ENCODE measurements around the gene FOXO1. TPM values are rescaled to one million over a fixed set of nuclear protein-coding genes. Genes with fewer than 3 reads are reported as not detected.
"Not testable (repeated sequence)": the region's sequence is repeated elsewhere in the genome, so short reads cannot be mapped to it uniquely, and the experiment has no call there.

Gene FOXO1
- total RNA-seq, 1 donor from 2014 or later = 38.1 TPM

GRCh38 chr13:40673414-40673813 lies 7.0 kb upstream of the FOXO1 start:
- H3K27ac Mint-ChIP-seq = no peak overlapping the region
- H3K36me3 Mint-ChIP-seq (ENCODE audit: low read depth) = no peaks in the 10 kb centered on the region
- peaks cover 21% of the 10 kb centered on the region for H3K4me1 Mint-ChIP-seq
- DNase-seq = no peak
- peaks cover 5% of the 10 kb centered on the region for H3K9me3 Mint-ChIP-seq
- intact Hi-C loops (cut with micrococcal nuclease) = no loop called here
- H3K27me3 Mint-ChIP-seq = no peaks in the 10 kb centered on the region
- no peak overlapping the region for H3K4me3 Mint-ChIP-seq

- intact Hi-C loops (cut with micrococcal nuclease) = no loop called here
- H3K4me3 Mint-ChIP-seq = no peak overlapping the region
- no peak overlapping the region for H3K27ac Mint-ChIP-seq
- peaks cover 5% of the 10 kb centered on the region for H3K9me3 Mint-ChIP-seq
- peaks cover 26% of the 10 kb centered on the region for H3K4me1 Mint-ChIP-seq
- DNase-seq = no peak
- no peaks in the 10 kb centered on the region for H3K36me3 Mint-ChIP-seq (ENCODE audit: low read depth)
- H3K27me3 Mint-ChIP-seq = no peaks in the 10 kb centered on the region
Measured at GRCh38 chr13:40672765-40673397, 6.4 kb upstream of the FOXO1 start.

GRCh38 chr13:40671956-40672764 lies 5.7 kb upstream of the FOXO1 start:
- H3K4me3 Mint-ChIP-seq = no peak overlapping the region
- DNase-seq = no peak
- H3K36me3 Mint-ChIP-seq (ENCODE audit: low read depth) = no peaks in the 10 kb centered on the region

GRCh38 chr13:40670307-40670706 lies 3.9 kb upstream of the FOXO1 start:
- Mint-ChIP-seq H3K27me3 (no peaks in the 10 kb centered on the region), H3K4me3 (no peak overlapping the region), H3K36me3 (ENCODE audit: low read depth) (peaks cover 1% of the 10 kb centered on the region), H3K4me1 (peaks cover 33% of the 10 kb centered on the region), H3K27ac (no peak overlapping the region), H3K9me3 (peaks cover 5% of the 10 kb centered on the region)
- intact Hi-C loops (cut with micrococcal nuclease) = no loop called here
- DNase-seq = no peak

More at GRCh38 chr13:40671956-40672764, 5.7 kb upstream of the FOXO1 start:
- H3K27me3 Mint-ChIP-seq = no peaks in the 10 kb centered on the region
- H3K4me1 Mint-ChIP-seq = peaks cover 33% of the 10 kb centered on the region
- H3K9me3 Mint-ChIP-seq = peaks cover 5% of the 10 kb centered on the region
- no peak overlapping the region for H3K27ac Mint-ChIP-seq
- intact Hi-C loops (cut with micrococcal nuclease) = no loop called here

- no peaks in the 10 kb centered on the region for H3K9me3 Mint-ChIP-seq
- intact Hi-C loops (cut with micrococcal nuclease) = loop anchor here (5.0 to 10.0 kb wide), 2 partner anchors 316 to 349 kb away; partner anchors contain the start of gene ELF1
- H3K36me3 Mint-ChIP-seq (ENCODE audit: low read depth) = peaks cover 11% of the 10 kb centered on the region
- no peaks in the 10 kb centered on the region for H3K27me3 Mint-ChIP-seq
- H3K4me1 Mint-ChIP-seq = peaks cover 32% of the 10 kb centered on the region
- H3K4me3 Mint-ChIP-seq = peak overlapping the region; percentile 91
- DNase-seq = peak; percentile 72
- no peak overlapping the region for H3K27ac Mint-ChIP-seq
Measured at GRCh38 chr13:40668335-40668734, 1.9 kb upstream of the FOXO1 start.

- H3K9me3 Mint-ChIP-seq = no peaks in the 10 kb centered on the region
- peak; percentile 71 for DNase-seq
- H3K4me3 Mint-ChIP-seq = peak overlapping the region; percentile 91
- peak overlapping the region; percentile 89 for H3K27ac Mint-ChIP-seq
- intact Hi-C loops (cut with micrococcal nuclease) = loop anchor here (2.0 to 10.0 kb wide), 4 partner anchors 103 to 393 kb away; partner anchors contain the start of genes ELF1, MRPS31 and WBP4
- peaks cover 14% of the 10 kb centered on the region for H3K36me3 Mint-ChIP-seq (ENCODE audit: low read depth)
- H3K27me3 Mint-ChIP-seq = no peaks in the 10 kb centered on the region
- H3K4me1 Mint-ChIP-seq = peaks cover 31% of the 10 kb centered on the region
Measured at GRCh38 chr13:40667622-40667978, 1.2 kb upstream of the FOXO1 start.

- intact Hi-C loops (cut with micrococcal nuclease) = loop anchor here (2.0 to 10.0 kb wide), 4 partner anchors 104 to 394 kb away; partner anchors contain the start of genes ELF1, MRPS31 and WBP4
- no peak for DNase-seq
- Mint-ChIP-seq H3K4me3 (peak overlapping the region; percentile 91), H3K27me3 (no peaks in the 10 kb centered on the region), H3K4me1 (peaks cover 33% of the 10 kb centered on the region), H3K9me3 (no peaks in the 10 kb centered on the region), H3K36me3 (ENCODE audit: low read depth) (peaks cover 16% of the 10 kb centered on the region), H3K27ac (peak overlapping the region; percentile 89)
Measured at GRCh38 chr13:40666933-40667621, 636 bp upstream of the FOXO1 start.

- peak overlapping the region; percentile 95 for H3K27ac Mint-ChIP-seq
- H3K27me3 Mint-ChIP-seq = no peaks in the 10 kb centered on the region
- H3K4me3 Mint-ChIP-seq = peak overlapping the region; percentile 93
- no peaks in the 10 kb centered on the region for H3K9me3 Mint-ChIP-seq
- peaks cover 25% of the 10 kb centered on the region for H3K36me3 Mint-ChIP-seq (ENCODE audit: low read depth)
- peaks cover 44% of the 10 kb centered on the region for H3K4me1 Mint-ChIP-seq
- peak; percentile 83 for DNase-seq
- intact Hi-C loops (cut with micrococcal nuclease) = loop anchor here (2.0 to 10.0 kb wide), 4 partner anchors 105 to 395 kb away; partner anchors contain the start of genes ELF1, MRPS31 and WBP4
Measured at GRCh38 chr13:40665126-40666044, 1.1 kb downstream of the FOXO1 start.

GRCh38 chr13:40664350-40665125 lies 1.9 kb downstream of the FOXO1 start:
- Mint-ChIP-seq H3K4me3 (peak overlapping the region; percentile 93), H3K36me3 (ENCODE audit: low read depth) (peaks cover 29% of the 10 kb centered on the region), H3K9me3 (no peaks in the 10 kb centered on the region), H3K27me3 (no peaks in the 10 kb centered on the region), H3K4me1 (peaks cover 46% of the 10 kb centered on the region), H3K27ac (peak overlapping the region; percentile 98)
- DNase-seq = peak; percentile 92
- intact Hi-C loops (cut with micrococcal nuclease) = loop anchor here (1.0 to 10.0 kb wide), 9 partner anchors 227 to 638 kb away; partner anchors contain the start of gene ELF1

- DNase-seq = peak; percentile 94
- peak overlapping the region; percentile 93 for H3K4me3 Mint-ChIP-seq
- H3K27me3 Mint-ChIP-seq, H3K9me3 Mint-ChIP-seq: not testable (repeated sequence)
- peaks cover 47% of the 10 kb centered on the region for H3K4me1 Mint-ChIP-seq
- H3K36me3 Mint-ChIP-seq (ENCODE audit: low read depth) = peaks cover 30% of the 10 kb centered on the region
- intact Hi-C loops (cut with micrococcal nuclease) = loop anchor here (1.0 to 10.0 kb wide), 8 partner anchors 227 to 638 kb away; no protein-coding TSS in a partner anchor
- H3K27ac Mint-ChIP-seq = peak overlapping the region; percentile 98
Measured at GRCh38 chr13:40664100-40664349, 2.4 kb downstream of the FOXO1 start.

GRCh38 chr13:40662866-40663265 lies 3.6 kb downstream of the FOXO1 start:
- Mint-ChIP-seq H3K9me3 (peaks cover 3% of the 10 kb centered on the region), H3K36me3 (ENCODE audit: low read depth) (peaks cover 36% of the 10 kb centered on the region), H3K4me1 (peaks cover 47% of the 10 kb centered on the region), H3K27ac (peak overlapping the region; percentile 98), H3K4me3 (peak overlapping the region; percentile 93), H3K27me3 (no peaks in the 10 kb centered on the region)
- intact Hi-C loops (cut with micrococcal nuclease) = loop anchor here (1.0 to 10.0 kb wide), 18 partner anchors 10 to 886 kb away; no protein-coding TSS in a partner anchor
- DNase-seq = peak; percentile 75

GRCh38 chr13:40661875-40662665 lies 4.4 kb downstream of the FOXO1 start:
- intact Hi-C loops (cut with micrococcal nuclease) = loop anchor here (1.0 to 10.0 kb wide), 16 partner anchors 9 to 885 kb away; no protein-coding TSS in a partner anchor
- peak overlapping the region; percentile 93 for H3K4me3 Mint-ChIP-seq

More at GRCh38 chr13:40661875-40662665, 4.4 kb downstream of the FOXO1 start:
- peaks cover 43% of the 10 kb centered on the region for H3K36me3 Mint-ChIP-seq (ENCODE audit: low read depth)
- no peak for DNase-seq
- no peaks in the 10 kb centered on the region for H3K27me3 Mint-ChIP-seq
- H3K27ac Mint-ChIP-seq = peak overlapping the region; percentile 98
- H3K9me3 Mint-ChIP-seq = peaks cover 6% of the 10 kb centered on the region
- peaks cover 46% of the 10 kb centered on the region for H3K4me1 Mint-ChIP-seq

Measured in activated CD4-positive, alpha-beta T cell treated with anti-CD3 and anti-CD28 coated beads, Interleukin-2, amount 10 ng/mL, durations not matched to agents 24 days and 14 days (primary cell).